ENCODE measurements around the gene UBXN6.

Gene UBXN6

DNA sequence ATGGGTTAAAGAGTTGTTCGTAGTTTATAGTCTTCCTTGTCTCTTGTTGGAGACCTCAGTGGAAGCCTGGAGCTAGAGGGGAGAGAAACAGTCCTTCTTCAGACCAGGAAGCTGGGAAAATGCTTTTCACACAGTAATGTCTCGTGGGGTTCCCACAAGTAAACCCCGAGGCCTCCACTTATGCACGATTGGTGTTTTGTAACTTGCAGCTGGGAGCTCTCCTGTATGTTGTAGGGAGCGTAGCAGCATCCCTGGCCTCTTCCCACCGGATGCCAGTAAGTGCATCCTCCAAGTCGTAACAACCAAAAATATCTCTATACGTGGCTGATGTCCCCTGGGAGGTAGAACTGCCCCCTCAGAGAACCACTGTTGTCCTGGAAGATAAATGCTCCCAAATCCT lies 51.6 kb downstream of the UBXN6 start:
- Histone ChIP-seq H3K4me3 (IDR thresholded peaks at IDR 0.05; ENCODE audit: insufficient read depth, low read depth, low read length) (no peak overlapping the region), H3K27ac (no peak overlapping the region), H3K4me2 (no peak overlapping the region), H3K79me2 (ENCODE audit: insufficient read depth, low read depth) (peaks cover 79% of the 10 kb centered on the region), H3K27me3 (ENCODE audit: insufficient read depth, low read depth) (no peaks in the 10 kb centered on the region), H3K36me3 (ENCODE audit: insufficient read depth) (no peaks in the 10 kb centered on the region), H3K4me1 (ENCODE audit: low read depth, poor library complexity, severe bottlenecking) (peaks cover 25% of the 10 kb centered on the region), H2AFZ (ENCODE audit: low read depth) (no peak overlapping the region), H3K9ac (no peak overlapping the region), H4K20me1 (ENCODE audit: insufficient read depth) (peaks cover 12% of the 10 kb centered on the region)
- TF ChIP-seq, protein P1, sequence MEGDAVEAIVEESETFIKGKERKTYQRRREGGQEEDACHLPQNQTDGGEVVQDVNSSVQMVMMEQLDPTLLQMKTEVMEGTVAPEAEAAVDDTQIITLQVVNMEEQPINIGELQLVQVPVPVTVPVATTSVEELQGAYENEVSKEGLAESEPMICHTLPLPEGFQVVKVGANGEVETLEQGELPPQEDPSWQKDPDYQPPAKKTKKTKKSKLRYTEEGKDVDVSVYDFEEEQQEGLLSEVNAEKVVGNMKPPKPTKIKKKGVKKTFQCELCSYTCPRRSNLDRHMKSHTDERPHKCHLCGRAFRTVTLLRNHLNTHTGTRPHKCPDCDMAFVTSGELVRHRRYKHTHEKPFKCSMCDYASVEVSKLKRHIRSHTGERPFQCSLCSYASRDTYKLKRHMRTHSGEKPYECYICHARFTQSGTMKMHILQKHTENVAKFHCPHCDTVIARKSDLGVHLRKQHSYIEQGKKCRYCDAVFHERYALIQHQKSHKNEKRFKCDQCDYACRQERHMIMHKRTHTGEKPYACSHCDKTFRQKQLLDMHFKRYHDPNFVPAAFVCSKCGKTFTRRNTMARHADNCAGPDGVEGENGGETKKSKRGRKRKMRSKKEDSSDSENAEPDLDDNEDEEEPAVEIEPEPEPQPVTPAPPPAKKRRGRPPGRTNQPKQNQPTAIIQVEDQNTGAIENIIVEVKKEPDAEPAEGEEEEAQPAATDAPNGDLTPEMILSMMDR (conservative IDR thresholded peaks at IDR 0.05; ENCODE audit: low read depth, low read length): no peak

DNA sequence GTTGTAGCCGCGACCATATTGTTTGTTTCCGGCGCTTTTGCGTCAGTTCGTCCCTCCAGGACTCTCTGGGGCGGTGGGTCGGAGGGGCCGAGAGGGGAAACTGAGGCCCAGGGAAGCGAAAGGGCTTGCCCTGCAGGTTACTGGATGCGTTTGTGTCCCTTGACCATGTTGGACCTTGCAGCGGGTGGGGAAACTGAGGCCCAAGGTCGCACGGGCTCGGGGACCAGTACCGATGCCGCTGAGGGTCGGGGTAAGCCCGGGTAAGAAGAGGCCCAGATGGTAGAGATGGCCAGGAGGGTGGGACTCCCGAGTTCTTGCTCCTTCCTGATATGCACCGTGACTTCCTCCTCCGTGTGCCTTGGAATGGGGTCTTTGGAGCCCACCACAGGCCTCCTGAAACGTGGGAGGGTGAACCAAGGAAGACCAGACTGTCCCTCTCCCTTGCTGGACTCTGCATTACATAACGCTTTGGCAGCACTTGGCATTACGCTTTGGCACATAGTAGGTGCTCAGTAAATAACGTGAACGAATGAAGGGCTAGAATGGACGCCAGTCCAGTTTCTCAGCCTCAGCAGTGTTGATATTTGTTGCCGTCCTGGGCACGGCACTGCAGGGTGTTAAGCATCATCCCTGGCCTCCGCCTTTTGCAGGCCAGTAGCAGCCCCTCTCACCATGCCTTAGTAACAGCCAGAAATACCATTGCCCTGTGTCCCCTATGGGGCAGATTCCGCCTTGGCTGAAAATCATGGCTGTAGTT lies 54.4 kb downstream of the UBXN6 start:
- no peaks in the 10 kb centered on the region for H3K27me3 ChIP-seq (ENCODE audit: insufficient read depth, low read depth)
- peaks cover 12% of the 10 kb centered on the region for H4K20me1 ChIP-seq (ENCODE audit: insufficient read depth)
- TF ChIP-seq, protein P1 (conservative IDR thresholded peaks at IDR 0.05; ENCODE audit: low read depth, low read length): no peak
- peak overlapping the region; percentile 99 for H3K9ac ChIP-seq
- H3K36me3 ChIP-seq (ENCODE audit: insufficient read depth): no peaks in the 10 kb centered on the region
- peaks cover 33% of the 10 kb centered on the region for H3K4me1 ChIP-seq (ENCODE audit: low read depth, poor library complexity, severe bottlenecking)
- peak overlapping the region; percentile 35; the same call in 1 of the 2 replicates for H2AFZ ChIP-seq (ENCODE audit: low read depth)
- H3K27ac ChIP-seq: peak overlapping the region; percentile 73
- H3K79me2 ChIP-seq (ENCODE audit: insufficient read depth, low read depth): peaks cover 73% of the 10 kb centered on the region
- H3K4me2 ChIP-seq: peak overlapping the region; percentile 96
- H3K4me3 ChIP-seq (IDR thresholded peaks at IDR 0.05; ENCODE audit: insufficient read depth, low read depth, low read length): no peak overlapping the region

DNA sequence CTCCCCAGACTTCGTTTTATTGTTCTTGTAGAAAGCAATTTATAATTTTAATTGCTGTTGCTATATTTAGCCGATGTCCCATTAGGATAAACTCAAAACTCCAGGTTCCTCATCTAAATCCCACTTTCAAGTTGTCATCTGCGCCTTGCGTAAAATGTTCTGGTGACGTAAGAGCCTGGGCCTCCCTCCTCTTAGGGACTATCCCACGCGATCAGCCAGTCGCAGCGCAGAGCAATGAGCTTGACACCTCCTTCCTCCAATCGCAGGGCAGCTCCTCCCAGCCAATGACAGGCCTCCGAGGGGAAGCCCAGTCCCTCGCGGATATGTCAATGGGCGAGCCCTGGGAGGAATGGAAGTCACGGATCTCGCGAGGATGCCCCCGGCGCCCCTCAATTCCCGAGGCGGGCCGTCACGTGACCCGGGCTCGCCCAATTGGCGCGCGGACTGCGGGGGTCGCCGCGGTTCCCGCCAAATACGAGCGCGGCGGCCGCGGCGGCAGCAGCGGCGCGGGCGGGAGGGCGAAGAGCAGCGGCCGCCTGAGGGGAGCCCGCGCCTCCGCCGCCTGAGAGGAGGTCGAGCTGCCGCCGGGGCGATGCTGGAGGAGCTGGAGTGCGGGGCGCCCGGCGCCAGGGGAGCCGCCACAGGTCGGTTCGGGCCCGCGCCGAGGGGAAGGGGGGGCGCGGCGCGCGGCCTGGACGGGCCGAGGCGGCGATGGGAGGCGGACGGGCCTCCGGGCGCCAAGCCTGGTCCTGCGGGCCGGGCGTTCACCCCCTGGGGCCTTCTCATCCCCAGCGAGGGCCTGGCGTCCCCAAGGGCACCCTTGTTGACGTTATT lies 55.2 kb downstream of the UBXN6 start, which contains the start of gene CHAF1A:
Gene CHAF1A (plus strand): TSS at position 470 of the 834 bp plus-strand sequence. CDS start 123 bp downstream, at position 593.
- TF ChIP-seq, protein P1 (conservative IDR thresholded peaks at IDR 0.05; ENCODE audit: low read depth, low read length): no peak
- no peaks in the 10 kb centered on the region for H3K36me3 ChIP-seq (ENCODE audit: insufficient read depth)
- H3K4me2 ChIP-seq: peak within 1 kb of the TSS; percentile 96
- peaks cover 12% of the 10 kb centered on the region for H4K20me1 ChIP-seq (ENCODE audit: insufficient read depth)
- no peaks in the 10 kb centered on the region for H3K27me3 ChIP-seq (ENCODE audit: insufficient read depth, low read depth)
- peak within 1 kb of the TSS; percentile 99 for H3K9ac ChIP-seq
- H2AFZ ChIP-seq (ENCODE audit: low read depth): peak within 1 kb of the TSS; percentile 44; the same call in 1 of the 2 replicates
- peak within 1 kb of the TSS; percentile 73 for H3K27ac ChIP-seq
- peaks cover 33% of the 10 kb centered on the region for H3K4me1 ChIP-seq (ENCODE audit: low read depth, poor library complexity, severe bottlenecking)
- no peak within 1 kb of the TSS for H3K4me3 ChIP-seq (IDR thresholded peaks at IDR 0.05; ENCODE audit: insufficient read depth, low read depth, low read length)
- peaks cover 75% of the 10 kb centered on the region for H3K79me2 ChIP-seq (ENCODE audit: insufficient read depth, low read depth)

DNA sequence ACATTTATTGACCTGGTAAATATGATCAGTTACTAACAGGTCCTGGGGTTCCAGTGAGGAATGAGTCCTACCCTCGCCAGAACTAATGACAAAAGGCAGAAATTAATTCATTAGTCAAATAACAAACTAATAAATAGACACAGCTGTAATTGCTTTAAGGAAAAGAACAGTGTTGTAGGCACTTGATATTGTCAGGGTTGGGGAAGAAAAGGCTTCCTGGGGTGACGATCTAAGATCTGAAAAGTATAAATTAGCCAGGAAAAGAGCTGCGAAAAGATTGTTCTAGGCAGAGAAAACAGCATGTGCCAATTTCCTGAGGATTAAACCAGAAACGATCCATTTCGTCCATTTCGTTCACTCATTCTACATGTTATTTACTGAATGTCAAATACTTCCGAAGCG lies 55.8 kb downstream of the UBXN6 start:
- peak overlapping the region; percentile 37 for H3K27ac ChIP-seq
- H3K4me3 ChIP-seq (IDR thresholded peaks at IDR 0.05; ENCODE audit: insufficient read depth, low read depth, low read length): no peak overlapping the region
- H3K9ac ChIP-seq: peak overlapping the region; percentile 99; the same call in 1 of the 2 replicates
- TF ChIP-seq, protein P1 (conservative IDR thresholded peaks at IDR 0.05; ENCODE audit: low read depth, low read length): no peak
- H3K4me1 ChIP-seq (ENCODE audit: low read depth, poor library complexity, severe bottlenecking): peaks cover 33% of the 10 kb centered on the region
- peaks cover 12% of the 10 kb centered on the region for H4K20me1 ChIP-seq (ENCODE audit: insufficient read depth)
- H2AFZ ChIP-seq (ENCODE audit: low read depth): peak overlapping the region; percentile 44; the same call in 1 of the 2 replicates
- peaks cover 75% of the 10 kb centered on the region for H3K79me2 ChIP-seq (ENCODE audit: insufficient read depth, low read depth)
- H3K36me3 ChIP-seq (ENCODE audit: insufficient read depth): no peaks in the 10 kb centered on the region
- H3K27me3 ChIP-seq (ENCODE audit: insufficient read depth, low read depth): no peaks in the 10 kb centered on the region
- H3K4me2 ChIP-seq: peak overlapping the region; percentile 60
